HEK293 (cell line): ENCODE measurements around the gene MYMK.
A peak's percentile ranks its signal among the peaks of the same experiment; 100 is the strongest.

ENCODE experiments used
- CTCF ChIA-PET: fragments of 350-600 bp; formaldehyde crosslinking; extraction: SDS; loops from one replicate; lab custom pipeline; 2021; ENCODE audit warnings: antibody characterized with exemption; lab: Yijun Ruan, JAX
- POLR2A ChIA-PET: fragments of 300-600 bp; formaldehyde crosslinking; extraction: SDS; loops from one replicate; lab custom pipeline; 2020; ENCODE audit warnings: antibody characterized with exemption, inconsistent platforms; lab: Yijun Ruan, JAX
- H3K27ac ChIP-seq: fragments of 200-500 bp; sonication (Bioruptor generic); 2 replicates; pipeline ENCODE4 v1.5.1; 2014; ENCODE audit warnings: low read depth, low read length, control low read depth, inconsistent platforms; ENCODE audit errors: extremely low read depth
- H3K36me3 ChIP-seq, 2 experiments: fragments of 200-500 bp in 1 of 2; sonication (Bioruptor generic) in 1 of 2; 1 replicate in 1 of 2; 2 replicates in 1 of 2; pipeline ENCODE4 v1.5.1; 2014 to 2017; ENCODE audit warnings: inconsistent platforms in 2 of 2, low read length in 2 of 2; ENCODE audit not compliant: control insufficient read depth in 2 of 2, insufficient read depth in 1 of 2
- H3K4me1 ChIP-seq: fragments of 200-500 bp; sonication (Bioruptor generic); 2 replicates; pipeline ENCODE4 v1.5.1; 2014; ENCODE audit warnings: mild to moderate bottlenecking, low read length, inconsistent platforms; ENCODE audit not compliant: control insufficient read depth, insufficient read depth
- H3K4me3 ChIP-seq: 2 replicates; pipeline ENCODE4 v1.5.1; 2011; ENCODE audit warnings: low read depth, mild to moderate bottlenecking, control low read depth, low read length, moderate library complexity
- H3K9me3 ChIP-seq: fragments of 200-500 bp; sonication (Bioruptor generic); 2 replicates; pipeline ENCODE4 v1.5.1; 2014; ENCODE audit warnings: low read depth, low read length, inconsistent platforms; ENCODE audit not compliant: control insufficient read depth, insufficient read depth
- AEBP2 ChIP-seq: fragments of 450-650 bp; formaldehyde crosslinking; IDR thresholded peaks from 2 replicates; pipeline ENCODE4 v1.5.1; 2016; ENCODE audit warnings: missing biosample characterization, missing genetic modification characterization, borderline replicate concordance
- GLIS1 ChIP-seq: fragments of 450-650 bp; formaldehyde crosslinking; IDR thresholded peaks from 2 replicates; pipeline ENCODE4 v1.5.1; 2016; ENCODE audit warnings: missing biosample characterization, missing genetic modification characterization
- HOXD13 ChIP-seq: sonication (generic); formaldehyde crosslinking; IDR thresholded peaks from 2 replicates; pipeline ENCODE4 v1.8.0; 2022; ENCODE audit warnings: missing genetic modification reagents, borderline replicate concordance
- KLF1 ChIP-seq: fragments of 450-650 bp; formaldehyde crosslinking; IDR thresholded peaks from 2 replicates; pipeline ENCODE4 v1.5.1; 2016; ENCODE audit warnings: missing biosample characterization, missing genetic modification characterization
- MEIS1 ChIP-seq: sonication (generic); formaldehyde crosslinking; IDR thresholded peaks from 2 replicates; pipeline ENCODE4 v1.8.1; 2022; ENCODE audit warnings: missing genetic modification reagents, mild to moderate bottlenecking, borderline replicate concordance
- SCRT1 ChIP-seq: fragments of 450-650 bp; formaldehyde crosslinking; IDR thresholded peaks from 2 replicates; pipeline ENCODE4 v1.5.1; 2016; ENCODE audit warnings: missing biosample characterization, missing genetic modification characterization, borderline replicate concordance
- SP7 ChIP-seq: fragments of 450-650 bp; formaldehyde crosslinking; IDR thresholded peaks from 2 replicates; pipeline ENCODE4 v1.5.1; 2016; ENCODE audit warnings: missing biosample characterization, missing genetic modification characterization
- TRIM28 ChIP-seq: IDR thresholded peaks from 2 replicates; pipeline ENCODE4 v1.6.1; 2011; ENCODE audit warnings: low read length, control low read depth, borderline replicate concordance
- ZBTB17 ChIP-seq: fragments of 450-650 bp; formaldehyde crosslinking; IDR thresholded peaks from 2 replicates; pipeline ENCODE4 v1.5.1; 2016; ENCODE audit warnings: missing biosample characterization, missing genetic modification characterization
- ZBTB44 ChIP-seq: fragments of 450-650 bp; IDR thresholded peaks from 2 replicates; pipeline ENCODE4 v1.5.1; 2018; ENCODE audit warnings: missing biosample characterization, mild to moderate bottlenecking, missing genetic modification characterization
- ZFP41 ChIP-seq: fragments of 450-650 bp; formaldehyde crosslinking; IDR thresholded peaks from 2 replicates; pipeline ENCODE4 v1.5.1; 2016; ENCODE audit warnings: missing biosample characterization, missing genetic modification characterization, borderline replicate concordance
- ZFP69B ChIP-seq: fragments of 450-650 bp; formaldehyde crosslinking; IDR thresholded peaks from 2 replicates; pipeline ENCODE4 v1.5.1; 2016; ENCODE audit warnings: missing biosample characterization, missing genetic modification characterization
- ZNF138 ChIP-seq: fragments of 450-650 bp; formaldehyde crosslinking; IDR thresholded peaks from 2 replicates; pipeline ENCODE4 v1.5.1; 2016; ENCODE audit warnings: missing biosample characterization, missing genetic modification characterization, borderline replicate concordance
- ZNF157 ChIP-seq: fragments of 450-650 bp; formaldehyde crosslinking; IDR thresholded peaks from 2 replicates; pipeline ENCODE4 v1.5.1; 2016; ENCODE audit warnings: missing biosample characterization, missing genetic modification characterization
- ZNF292 ChIP-seq: fragments of 450-650 bp; formaldehyde crosslinking; IDR thresholded peaks from 2 replicates; pipeline ENCODE4 v1.5.1; 2016; ENCODE audit warnings: low read depth, missing biosample characterization, missing genetic modification characterization, borderline replicate concordance
- ZNF335 ChIP-seq: fragments of 450-650 bp; formaldehyde crosslinking; conservative IDR thresholded peaks from 2 replicates; pipeline ENCODE4 v1.5.1; 2016; ENCODE audit warnings: missing biosample characterization, missing genetic modification characterization
- ZNF391 ChIP-seq: fragments of 450-650 bp; formaldehyde crosslinking; IDR thresholded peaks from 2 replicates; pipeline ENCODE4 v1.5.1; 2016; ENCODE audit warnings: low read depth, missing biosample characterization, missing genetic modification characterization, borderline replicate concordance
- ZNF398 ChIP-seq: fragments of 450-650 bp; formaldehyde crosslinking; IDR thresholded peaks from 2 replicates; pipeline ENCODE4 v1.5.1; 2017; ENCODE audit warnings: missing biosample characterization, missing genetic modification characterization
- ZNF449 ChIP-seq: fragments of 450-650 bp; formaldehyde crosslinking; IDR thresholded peaks from 2 replicates; pipeline ENCODE4 v1.5.1; 2017; ENCODE audit warnings: missing biosample characterization, mild to moderate bottlenecking, missing genetic modification characterization, moderate library complexity
- ZNF521 ChIP-seq: fragments of 450-650 bp; formaldehyde crosslinking; IDR thresholded peaks from 2 replicates; pipeline ENCODE4 v1.5.1; 2017; ENCODE audit warnings: missing biosample characterization, mild to moderate bottlenecking, missing genetic modification characterization
- ZNF561 ChIP-seq: fragments of 450-650 bp; IDR thresholded peaks from 2 replicates; pipeline ENCODE4 v1.5.1; 2018; ENCODE audit warnings: missing biosample characterization, missing genetic modification characterization, borderline replicate concordance
- ZNF645 ChIP-seq: fragments of 450-650 bp; formaldehyde crosslinking; IDR thresholded peaks from 2 replicates; pipeline ENCODE4; 2016; ENCODE audit warnings: missing biosample characterization, missing genetic modification characterization
- ZNF654 ChIP-seq: fragments of 450-650 bp; formaldehyde crosslinking; IDR thresholded peaks from 2 replicates; pipeline ENCODE4 v1.5.1; 2016; ENCODE audit warnings: low read depth, missing biosample characterization, missing genetic modification characterization
- ZNF664 ChIP-seq: fragments of 450-650 bp; formaldehyde crosslinking; IDR thresholded peaks from 2 replicates; pipeline ENCODE4 v1.5.1; 2016; ENCODE audit warnings: missing biosample characterization, missing genetic modification characterization
- ZNF768 ChIP-seq: fragments of 450-650 bp; formaldehyde crosslinking; IDR thresholded peaks from 2 replicates; pipeline ENCODE4 v1.5.1; 2018; ENCODE audit warnings: missing biosample characterization, mild to moderate bottlenecking, missing genetic modification characterization
- ZNF785 ChIP-seq: fragments of 450-650 bp; formaldehyde crosslinking; IDR thresholded peaks from 2 replicates; pipeline ENCODE4 v1.5.1; 2016; ENCODE audit warnings: missing biosample characterization, missing genetic modification characterization

The MYMK gene

GRCh38 chr9:133532937-133533668 is 8.3 kb upstream of the MYMK start (continued):
- TF ChIP-seq ZNF645 (tag by site-specific recombination) (no peak), ZNF521 (tag by site-specific recombination) (no peak), ZFP69B (tag by site-specific recombination) (peak; percentile 71), ZNF292 (tag by site-specific recombination) (no peak), SP7 (tag by site-specific recombination) (peak; percentile 48), ZNF785 (tag by site-specific recombination) (peak; percentile 94; the same call in 1 of the 2 replicates), MEIS1 (CRISPR knock-in tag) (no peak), ZFP41 (tag by site-specific recombination) (no peak), HOXD13 (no peak), ZNF664 (tag by site-specific recombination) (no peak), TRIM28 (0 out of 2 replicates have a peak, but pooled peaks have one; percentile 31), AEBP2 (tag by site-specific recombination) (no peak), ZNF391 (tag by site-specific recombination) (peak; percentile 84; the same call in 1 of the 2 replicates), SCRT1 (tag by site-specific recombination) (peak; percentile 96), ZNF398 (tag by site-specific recombination) (no peak), KLF1 (tag by site-specific recombination) (peak; percentile 87), ZNF654 (tag by site-specific recombination) (peak; percentile 85), ZNF449 (tag by site-specific recombination) (no peak)

DNA sequence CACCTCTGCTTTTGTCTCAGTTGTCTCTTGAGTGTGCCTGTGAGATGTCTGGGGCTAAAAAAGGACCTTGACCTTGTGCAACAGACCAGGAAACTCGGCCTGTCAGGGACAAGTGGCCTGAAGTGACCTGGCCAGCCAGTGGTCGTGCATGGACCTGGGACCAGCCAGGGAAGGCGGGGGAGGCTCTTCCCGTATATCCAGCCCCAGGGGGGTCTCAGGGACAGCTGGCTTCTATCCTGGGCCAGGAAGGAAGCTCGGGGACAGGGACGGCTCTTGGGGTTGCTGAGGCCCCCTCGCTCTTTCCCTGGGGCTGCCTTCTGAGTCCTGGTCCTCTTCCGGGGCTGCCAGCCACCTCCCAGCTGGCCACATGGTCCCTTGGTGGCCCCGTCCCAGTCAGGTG is 6.5 kb upstream of the MYMK start:
- TF ChIP-seq ZBTB17 (tag by site-specific recombination) (no peak), ZNF335 (no peak), ZNF768 (tag by site-specific recombination) (no peak), GLIS1 (tag by site-specific recombination) (no peak), ZBTB44 (tag by site-specific recombination) (no peak), ZNF561 (no peak), ZNF157 (tag by site-specific recombination) (no peak), ZNF138 (tag by site-specific recombination) (no peak)
- no peaks in the 10 kb centered on the region for H3K9me3 ChIP-seq
- ChIA-PET CTCF (interaction anchor here (0.6 to 3.3 kb wide), 2 partner anchors 43 to 195 kb away, joined by 3 to 36 read pairs; no protein-coding TSS in a partner anchor), POLR2A (no interaction called here)
- H3K27ac ChIP-seq = no peak overlapping the region
- no peak overlapping the region for H3K4me3 ChIP-seq
- no peaks in the 10 kb centered on the region for H3K4me1 ChIP-seq
- H3K36me3 ChIP-seq = no peaks in the 10 kb centered on the region
